Measurements from ENCODE around the gene AAK1. TPM values are rescaled to one million over a fixed set of nuclear protein-coding genes. Genes with fewer than 3 reads are reported as not detected.

Gene AAK1
- total RNA-seq, 6 experiments from 2014 or later: 96.6 to 123 (median 108) TPM

- H3K9me3 Mint-ChIP-seq: no peaks in the 10 kb centered on the region
- no peaks in the 10 kb centered on the region for H3K27me3 Mint-ChIP-seq (ENCODE audit: insufficient read depth)
- TF ChIP-seq, protein P1, sequence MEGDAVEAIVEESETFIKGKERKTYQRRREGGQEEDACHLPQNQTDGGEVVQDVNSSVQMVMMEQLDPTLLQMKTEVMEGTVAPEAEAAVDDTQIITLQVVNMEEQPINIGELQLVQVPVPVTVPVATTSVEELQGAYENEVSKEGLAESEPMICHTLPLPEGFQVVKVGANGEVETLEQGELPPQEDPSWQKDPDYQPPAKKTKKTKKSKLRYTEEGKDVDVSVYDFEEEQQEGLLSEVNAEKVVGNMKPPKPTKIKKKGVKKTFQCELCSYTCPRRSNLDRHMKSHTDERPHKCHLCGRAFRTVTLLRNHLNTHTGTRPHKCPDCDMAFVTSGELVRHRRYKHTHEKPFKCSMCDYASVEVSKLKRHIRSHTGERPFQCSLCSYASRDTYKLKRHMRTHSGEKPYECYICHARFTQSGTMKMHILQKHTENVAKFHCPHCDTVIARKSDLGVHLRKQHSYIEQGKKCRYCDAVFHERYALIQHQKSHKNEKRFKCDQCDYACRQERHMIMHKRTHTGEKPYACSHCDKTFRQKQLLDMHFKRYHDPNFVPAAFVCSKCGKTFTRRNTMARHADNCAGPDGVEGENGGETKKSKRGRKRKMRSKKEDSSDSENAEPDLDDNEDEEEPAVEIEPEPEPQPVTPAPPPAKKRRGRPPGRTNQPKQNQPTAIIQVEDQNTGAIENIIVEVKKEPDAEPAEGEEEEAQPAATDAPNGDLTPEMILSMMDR (IDR thresholded peaks at IDR 0.05): no peak
- DNase-seq: no peak
- H3K4me1 Mint-ChIP-seq (ENCODE audit: low read depth): peaks cover 35% of the 10 kb centered on the region
- peaks cover 65% of the 10 kb centered on the region for H3K36me3 Mint-ChIP-seq (ENCODE audit: low read depth)
- H3K27ac Mint-ChIP-seq: no peak overlapping the region
- H3K4me3 Mint-ChIP-seq: no peak overlapping the region
These were observed 131.1 kb downstream of the AAK1 start for GRCh38 chr2:69512446-69512845.

GRCh38 chr2:69510204-69510603 is 133.3 kb downstream of the AAK1 start:
- DNase-seq: no peak
- no peaks in the 10 kb centered on the region for H3K9me3 Mint-ChIP-seq
- H3K27me3 Mint-ChIP-seq (ENCODE audit: insufficient read depth): no peaks in the 10 kb centered on the region; the same call in 1 of the 2 replicates
- peaks cover 30% of the 10 kb centered on the region for H3K4me1 Mint-ChIP-seq (ENCODE audit: low read depth)
- H3K4me3 Mint-ChIP-seq: no peak overlapping the region
- TF ChIP-seq, protein P1 (IDR thresholded peaks at IDR 0.05): no peak
- H3K27ac Mint-ChIP-seq: no peak overlapping the region
- peaks cover 81% of the 10 kb centered on the region for H3K36me3 Mint-ChIP-seq (ENCODE audit: low read depth)

DNA sequence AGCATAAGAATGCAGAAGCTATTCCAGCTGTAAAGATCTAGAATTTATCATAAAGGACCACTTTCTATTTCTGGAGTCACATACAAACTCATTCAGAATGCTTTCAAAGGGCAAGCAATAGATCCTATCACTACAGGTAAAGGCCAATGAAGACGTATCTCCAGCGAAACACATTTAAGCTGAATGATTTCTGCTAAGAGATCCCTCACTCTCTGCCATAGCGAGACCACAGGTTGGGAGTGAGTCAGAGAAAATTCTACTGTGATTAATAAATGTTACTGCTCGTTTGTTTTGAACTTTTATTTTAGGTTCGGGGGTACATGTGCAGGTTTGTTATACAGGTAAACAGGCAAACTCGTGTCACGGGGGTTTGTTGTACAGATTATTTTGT is 133.8 kb downstream of the AAK1 start:
- TF ChIP-seq, protein P1 (IDR thresholded peaks at IDR 0.05): no peak
- Mint-ChIP-seq H3K4me1 (ENCODE audit: low read depth) (peaks cover 25% of the 10 kb centered on the region), H3K27me3 (ENCODE audit: insufficient read depth) (no peaks in the 10 kb centered on the region; the same call in 1 of the 2 replicates), H3K27ac (no peak overlapping the region), H3K36me3 (ENCODE audit: low read depth) (peaks cover 81% of the 10 kb centered on the region), H3K4me3 (no peak overlapping the region), H3K9me3 (no peaks in the 10 kb centered on the region)
- DNase-seq: no peak

DNA sequence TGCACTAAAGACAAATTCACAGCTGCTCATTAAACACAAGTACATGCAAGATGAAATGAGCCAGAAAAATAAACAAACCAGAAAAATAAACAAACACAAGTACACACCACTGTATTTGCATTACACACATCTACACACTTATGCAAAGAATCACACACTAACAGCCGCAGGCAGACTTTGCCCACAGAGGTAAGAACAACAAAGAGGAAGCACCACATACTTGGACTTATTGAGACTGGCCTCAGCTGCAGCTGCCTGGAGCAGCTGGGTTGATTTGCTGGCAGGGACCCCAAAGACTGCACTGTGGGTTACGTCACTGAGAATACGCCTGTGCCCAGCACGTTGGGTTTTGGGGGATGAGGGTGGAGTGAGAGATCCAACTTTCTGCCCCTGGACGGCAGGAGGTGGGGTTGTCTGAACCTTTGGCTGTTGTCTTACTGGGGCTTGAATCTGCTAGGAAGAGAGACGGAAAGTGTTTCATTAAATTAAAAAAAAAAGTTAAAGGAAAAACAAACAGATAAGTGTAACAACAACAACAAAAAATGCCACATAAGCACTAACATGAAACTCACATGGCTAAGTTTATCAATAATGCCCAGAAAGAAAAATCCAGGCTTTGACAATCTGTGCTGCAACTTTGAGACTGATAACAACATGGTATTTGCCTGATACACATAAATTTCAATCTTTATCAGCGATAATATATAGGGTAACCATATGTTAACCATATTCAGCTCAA is 134.4 kb downstream of the AAK1 start:
- peaks cover 19% of the 10 kb centered on the region for H3K4me1 Mint-ChIP-seq (ENCODE audit: low read depth)
- peaks cover 77% of the 10 kb centered on the region for H3K36me3 Mint-ChIP-seq (ENCODE audit: low read depth)
- no peak overlapping the region for H3K4me3 Mint-ChIP-seq
- H3K27ac Mint-ChIP-seq: no peak overlapping the region
- H3K27me3 Mint-ChIP-seq (ENCODE audit: insufficient read depth): no peaks in the 10 kb centered on the region; the same call in 1 of the 2 replicates
- DNase-seq: no peak
- no peaks in the 10 kb centered on the region for H3K9me3 Mint-ChIP-seq
- TF ChIP-seq, protein P1 (IDR thresholded peaks at IDR 0.05): no peak

DNA sequence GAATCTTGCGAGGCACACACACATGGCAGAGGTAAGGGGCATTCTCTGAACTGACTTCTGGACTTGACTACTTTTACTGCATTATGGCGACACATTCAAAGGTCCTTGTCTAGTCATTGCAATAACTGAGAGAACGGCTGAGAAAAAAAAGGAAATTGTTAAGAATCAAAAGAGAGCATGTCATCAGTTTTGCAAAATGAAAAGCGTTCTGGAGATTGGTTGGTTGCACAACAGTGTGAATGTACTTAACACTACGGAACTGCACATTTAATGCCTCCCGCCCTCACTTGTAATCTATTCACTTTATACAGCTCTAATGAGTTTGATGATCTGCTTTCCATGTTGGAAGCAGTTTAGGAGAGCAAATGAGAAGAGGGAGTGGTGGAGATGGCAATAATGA is 137.8 kb downstream of the AAK1 start:
- DNase-seq: no peak
- peaks cover 50% of the 10 kb centered on the region for H3K36me3 Mint-ChIP-seq (ENCODE audit: low read depth)
- no peak overlapping the region for H3K4me3 Mint-ChIP-seq
- TF ChIP-seq, protein P1 (IDR thresholded peaks at IDR 0.05): no peak
- H3K27ac Mint-ChIP-seq: no peak overlapping the region
- peaks cover 15% of the 10 kb centered on the region for H3K4me1 Mint-ChIP-seq (ENCODE audit: low read depth)
- H3K27me3 Mint-ChIP-seq (ENCODE audit: insufficient read depth): no peaks in the 10 kb centered on the region; the same call in 1 of the 2 replicates
- no peaks in the 10 kb centered on the region for H3K9me3 Mint-ChIP-seq

Measured in HFFc6 (cell line).